NB4 (cell line): ENCODE data around the gene CCDC88C.

Source experiments
- MYC ChIP-seq: IDR thresholded peaks from 2 replicates; pipeline ENCODE4 v1.6.1; 2011; ENCODE audit warnings: low read depth, low read length
- TF ChIP-seq, protein P1 (sequence below): IDR thresholded peaks from 2 replicates; pipeline ENCODE4 v1.6.1; 2011; ENCODE audit warnings: low read depth, low read length

DNA sequence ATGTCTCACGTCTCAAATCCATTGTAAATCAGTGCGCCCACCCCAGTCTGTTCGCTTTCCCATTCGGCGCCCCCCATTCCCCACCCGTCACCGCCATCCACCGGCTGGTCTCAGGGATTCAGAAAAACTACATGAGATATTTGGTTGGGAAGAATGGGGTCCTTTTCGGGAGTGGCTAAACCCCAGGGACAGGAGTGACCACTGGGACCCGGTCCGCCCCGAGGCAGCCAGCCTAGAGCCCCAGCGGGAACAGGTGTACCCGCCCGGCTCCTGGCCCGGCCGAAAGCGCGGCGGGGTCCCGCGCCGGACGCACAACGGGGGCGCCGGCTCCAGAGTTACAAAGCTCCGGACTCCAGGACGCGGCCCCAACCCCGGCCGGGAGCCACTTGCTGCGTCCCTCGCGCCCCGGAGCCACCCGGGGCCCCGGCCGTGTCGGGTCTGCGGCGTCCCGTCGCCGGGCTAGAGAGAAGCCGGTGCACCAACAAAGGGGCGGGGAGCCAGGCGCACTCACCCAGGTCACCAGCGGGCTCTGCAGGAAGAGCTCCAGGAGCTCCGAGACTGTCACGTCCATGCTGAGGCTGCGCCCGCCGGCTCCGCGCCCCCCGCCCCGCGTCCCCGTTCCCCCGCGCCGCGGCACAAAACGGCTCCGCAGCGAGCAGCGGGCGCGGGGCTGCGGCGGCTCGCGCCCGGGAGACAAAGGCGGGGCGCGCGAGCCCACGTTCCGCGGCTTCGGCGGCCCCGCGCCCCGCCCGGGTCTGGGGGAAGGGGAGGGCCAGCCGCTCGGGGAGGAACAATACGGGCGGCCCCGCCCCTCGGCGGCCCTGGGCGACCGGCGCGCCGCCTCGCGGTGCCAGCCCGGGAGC lies at the start of gene CCDC88C:
- TF ChIP-seq, protein P1, sequence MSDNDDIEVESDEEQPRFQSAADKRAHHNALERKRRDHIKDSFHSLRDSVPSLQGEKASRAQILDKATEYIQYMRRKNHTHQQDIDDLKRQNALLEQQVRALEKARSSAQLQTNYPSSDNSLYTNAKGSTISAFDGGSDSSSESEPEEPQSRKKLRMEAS = no peak
- no peak for TF ChIP-seq MYC
